Activated CD4-positive, alpha-beta T cell treated with anti-CD3 and anti-CD28 coated beads, Interleukin-2, amount 10 ng/mL, durations not matched to agents 24 days and 14 days (primary cell): ENCODE results near the gene WDR70. TPM values are rescaled to one million over a fixed set of nuclear protein-coding genes. Genes with fewer than 3 reads are reported as not detected.
"Not testable (repeated sequence)": the region's sequence is repeated elsewhere in the genome, so short reads cannot be mapped to it uniquely, and the experiment has no call there.

Experiments used
- DNase-seq: peaks from one replicate; pipeline ENCODE4 v3.0.0; 2022
- H3K27ac Mint-ChIP-seq: one replicate; pipeline ENCODE4 v1.8.0; 2022; ENCODE audit warnings: mild to moderate bottlenecking, mixed read lengths
- H3K27me3 Mint-ChIP-seq: one replicate; pipeline ENCODE4 v1.8.0; 2022; ENCODE audit warnings: mixed read lengths
- H3K36me3 Mint-ChIP-seq: one replicate; pipeline ENCODE4 v1.8.0; 2022; ENCODE audit warnings: low read depth, mild to moderate bottlenecking, mixed read lengths
- H3K4me1 Mint-ChIP-seq: one replicate; pipeline ENCODE4 v1.8.0; 2021; ENCODE audit warnings: mixed read lengths
- H3K4me3 Mint-ChIP-seq: one replicate; pipeline ENCODE4 v1.8.0; 2022; ENCODE audit warnings: mild to moderate bottlenecking, moderate library complexity, mixed read lengths
- H3K9me3 Mint-ChIP-seq: one replicate; pipeline ENCODE4 v1.8.0; 2021; ENCODE audit warnings: mixed read lengths
- intact Hi-C: fragments of 100-400 bp; cut with micrococcal nuclease; formaldehyde crosslinking; loops from one replicate; pipeline ENCODE4 v1.15.1; 2023
- total RNA-seq: library from RNA; stranded (reverse); gene quantifications from 2 replicates; pipeline ENCODE4 v1.2.3, GENCODE V29; 2022

The WDR70 gene
- total RNA-seq, 1 donor from 2014 or later, result 48.9 TPM

DNA sequence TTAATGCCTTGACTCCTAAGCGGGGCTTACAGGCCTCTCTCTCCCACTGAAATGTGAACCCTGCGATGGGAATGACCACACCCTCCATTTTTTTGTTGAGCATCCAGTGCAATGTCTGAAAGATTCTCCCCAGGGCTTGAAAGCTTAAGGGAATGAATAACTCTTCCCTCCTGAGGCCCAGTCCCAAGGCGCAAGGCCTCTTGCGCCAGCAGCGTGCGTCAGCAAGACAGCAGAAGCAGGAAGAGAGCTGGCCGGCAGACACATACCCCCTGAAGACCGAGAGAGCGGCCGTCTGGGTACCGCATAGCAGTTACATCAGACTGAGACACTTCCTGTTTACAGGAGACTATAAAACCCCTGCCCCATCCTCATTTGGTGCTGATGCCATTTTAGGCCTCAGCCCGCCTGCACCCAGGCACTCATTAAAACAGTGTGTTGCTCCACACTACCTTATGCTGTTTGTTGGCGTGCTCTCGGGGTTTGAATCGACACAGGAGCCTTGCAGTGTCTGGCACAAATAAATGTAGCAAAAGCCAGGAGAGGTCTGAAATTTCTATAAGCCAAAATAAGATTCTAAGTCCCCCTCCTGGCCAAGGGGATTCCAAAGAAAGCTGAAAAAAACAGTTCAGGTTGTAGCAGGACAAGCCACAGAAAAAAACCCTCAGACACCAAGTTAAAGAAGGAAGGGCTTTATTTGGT is 398.5 kb downstream of the WDR70 start:
- Mint-ChIP-seq H3K4me3 (no peak overlapping the region), H3K4me1 (no peaks in the 10 kb centered on the region), H3K9me3 (peaks cover 12% of the 10 kb centered on the region), H3K36me3 (no peaks in the 10 kb centered on the region), H3K27ac (no peak overlapping the region), H3K27me3 (peaks cover 2% of the 10 kb centered on the region)
- no peak for DNase-seq
- intact Hi-C loops, result no loop called here

DNA sequence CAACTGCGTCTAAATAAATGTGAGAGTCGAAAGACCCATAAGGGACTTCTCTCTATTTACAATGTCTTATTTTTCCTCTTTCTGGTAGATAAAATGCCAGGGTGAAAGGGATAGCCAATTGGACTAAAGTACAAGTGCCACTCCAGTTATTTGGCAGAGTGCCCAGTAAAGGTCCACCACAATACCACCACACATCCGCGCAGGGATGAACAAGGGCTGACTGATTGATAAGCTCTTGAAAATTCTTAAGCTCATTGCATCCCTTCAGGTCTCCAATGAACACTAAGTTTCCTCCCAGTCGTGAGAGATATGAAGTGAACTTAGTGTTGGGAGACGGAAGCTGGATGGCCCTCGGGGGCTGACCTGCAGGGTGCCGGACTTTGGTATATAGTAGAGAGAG is 402.3 kb downstream of the WDR70 start:
- H3K9me3 Mint-ChIP-seq, DNase-seq, H3K36me3 Mint-ChIP-seq, intact Hi-C loops, H3K27ac Mint-ChIP-seq, H3K27me3 Mint-ChIP-seq, H3K4me1 Mint-ChIP-seq, H3K4me3 Mint-ChIP-seq: not testable (repeated sequence)

DNA sequence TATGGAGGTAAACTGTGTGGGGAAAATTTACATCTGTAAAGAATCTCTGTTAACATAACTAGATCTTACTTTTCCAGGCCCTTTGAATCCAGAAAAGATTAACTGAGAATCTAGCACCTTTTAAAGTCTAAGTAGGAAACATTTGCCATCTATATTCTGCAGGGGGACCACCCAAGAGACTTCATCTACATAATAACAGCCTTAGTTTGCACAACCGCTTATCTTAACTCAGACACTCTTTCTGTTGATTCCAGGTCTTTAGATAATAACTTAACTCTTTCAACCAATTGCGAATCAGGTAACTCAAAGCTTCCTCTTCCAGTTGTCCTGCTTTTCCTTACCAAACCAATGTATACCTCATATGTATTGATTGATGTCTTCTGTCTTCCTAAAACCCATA is 407.3 kb downstream of the WDR70 start:
- Mint-ChIP-seq H3K27me3 (peaks cover 10% of the 10 kb centered on the region), H3K27ac (no peak overlapping the region), H3K4me1 (peaks cover 3% of the 10 kb centered on the region), H3K4me3 (no peak overlapping the region), H3K36me3 (no peaks in the 10 kb centered on the region), H3K9me3 (peaks cover 3% of the 10 kb centered on the region)
- no peak for DNase-seq
- intact Hi-C loops, result no loop called here

DNA sequence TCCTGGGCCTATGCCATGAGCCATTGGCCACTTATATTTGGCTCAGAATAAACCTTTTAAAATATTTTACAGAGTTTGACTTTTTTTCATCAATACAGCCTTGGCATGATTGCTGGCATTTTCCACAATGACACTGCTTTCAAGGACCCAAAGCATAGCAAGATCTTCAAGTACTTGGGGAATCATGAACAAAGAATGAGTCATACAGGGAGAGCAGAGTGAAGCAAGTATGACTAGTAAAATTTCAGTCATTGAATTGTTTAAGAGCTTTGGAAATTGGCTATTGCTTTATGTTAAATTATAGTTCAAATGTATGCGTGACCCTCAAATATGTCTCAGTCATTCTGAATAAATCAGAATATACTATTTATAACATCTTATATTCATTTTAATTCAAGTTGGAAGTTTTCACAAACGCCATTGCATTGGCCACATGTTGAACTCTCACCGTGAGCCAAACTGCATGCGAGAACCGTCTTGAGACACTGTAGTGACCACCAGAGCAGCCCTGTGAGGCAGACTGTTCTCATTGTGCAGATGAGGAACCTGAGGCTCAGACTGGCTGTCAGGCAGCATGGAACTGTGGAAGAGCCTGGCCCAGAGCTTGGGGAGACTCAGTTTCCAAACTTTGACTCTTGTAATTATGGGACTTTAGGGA is 407.9 kb downstream of the WDR70 start:
- H3K27me3 Mint-ChIP-seq, result peaks cover 10% of the 10 kb centered on the region

DNA sequence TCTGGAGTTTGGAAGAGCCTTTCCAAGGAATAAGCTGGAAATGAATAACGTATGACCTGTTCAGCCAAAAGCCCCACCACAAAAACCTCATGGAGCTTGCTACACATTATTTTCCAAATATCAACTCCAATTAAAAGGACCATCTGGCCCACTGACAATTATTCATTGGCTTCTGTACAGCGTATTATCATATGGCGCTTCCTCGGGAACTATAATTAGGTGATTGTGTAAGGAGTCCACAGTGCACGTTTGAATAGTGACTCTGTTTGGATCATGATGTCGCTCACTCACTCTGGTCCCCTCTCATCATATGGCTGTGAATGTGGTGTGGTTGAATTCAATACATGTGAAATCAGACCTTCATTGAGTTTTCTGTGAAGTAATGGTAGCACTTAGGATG is 408.6 kb downstream of the WDR70 start:
- peaks cover 3% of the 10 kb centered on the region for H3K4me1 Mint-ChIP-seq
- H3K9me3 Mint-ChIP-seq, result peaks cover 3% of the 10 kb centered on the region
- intact Hi-C loops, result no loop called here
- no peaks in the 10 kb centered on the region for H3K36me3 Mint-ChIP-seq
- no peak for DNase-seq
- peaks cover 8% of the 10 kb centered on the region for H3K27me3 Mint-ChIP-seq
- H3K4me3 Mint-ChIP-seq, result no peak overlapping the region
- no peak overlapping the region for H3K27ac Mint-ChIP-seq

More for the DNA sequence above, 407.9 kb downstream of the WDR70 start:
- no peak overlapping the region for H3K27ac Mint-ChIP-seq
- H3K9me3 Mint-ChIP-seq, result peaks cover 3% of the 10 kb centered on the region
- intact Hi-C loops, result no loop called here
- H3K36me3 Mint-ChIP-seq, result no peaks in the 10 kb centered on the region
- DNase-seq, result no peak
- H3K4me1 Mint-ChIP-seq, result peaks cover 3% of the 10 kb centered on the region
- no peak overlapping the region for H3K4me3 Mint-ChIP-seq

DNA sequence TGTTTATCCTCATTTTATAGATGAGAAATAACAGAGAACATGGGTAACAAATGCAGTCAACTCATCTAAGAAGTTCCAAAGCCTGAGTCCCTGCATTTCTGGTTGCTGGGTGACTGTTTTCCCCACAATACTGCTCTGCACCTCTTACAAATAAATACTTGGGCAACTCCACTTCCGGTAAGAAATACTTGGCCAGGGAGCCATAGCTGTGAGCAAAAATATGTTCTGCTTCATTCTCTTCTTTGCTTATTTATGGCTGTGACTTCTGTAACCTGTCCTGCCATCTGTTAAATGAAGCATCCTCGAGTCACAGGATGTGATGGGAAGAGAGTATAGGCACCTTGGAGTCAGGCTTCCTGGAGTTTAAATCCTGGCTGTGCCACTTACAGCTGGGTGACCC is 410.9 kb downstream of the WDR70 start:
- Mint-ChIP-seq H3K27ac (no peak overlapping the region), H3K36me3 (no peaks in the 10 kb centered on the region), H3K4me1 (peaks cover 3% of the 10 kb centered on the region), H3K4me3 (no peak overlapping the region), H3K9me3 (peaks cover 19% of the 10 kb centered on the region), H3K27me3 (peaks cover 2% of the 10 kb centered on the region)
- intact Hi-C loops, result no loop called here
- DNase-seq, result no peak

DNA sequence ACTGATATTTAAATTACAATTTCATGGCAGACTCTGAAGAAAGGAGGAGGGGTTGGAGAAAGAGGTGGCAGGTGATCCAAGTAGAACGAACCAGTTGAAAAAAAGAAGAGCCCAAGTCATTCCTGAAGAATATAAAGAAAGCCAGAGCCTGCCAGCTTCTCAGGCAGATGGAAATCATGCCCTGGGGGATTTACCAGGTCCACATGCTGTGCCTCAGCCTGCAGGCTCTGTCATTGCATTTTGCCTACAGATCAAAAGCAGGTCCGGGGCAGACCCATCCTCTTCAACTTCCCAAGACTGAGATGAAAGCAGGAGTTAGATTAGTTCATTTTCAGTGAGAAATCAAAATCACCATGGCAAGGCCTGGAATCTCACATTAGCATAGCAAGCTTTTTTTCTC is 412.2 kb downstream of the WDR70 start:
- Mint-ChIP-seq H3K4me1 (peaks cover 3% of the 10 kb centered on the region), H3K27ac (no peak overlapping the region), H3K27me3 (peaks cover 2% of the 10 kb centered on the region), H3K36me3 (no peaks in the 10 kb centered on the region), H3K4me3 (no peak overlapping the region), H3K9me3 (peaks cover 19% of the 10 kb centered on the region)
- no peak for DNase-seq
- intact Hi-C loops, result no loop called here

DNA sequence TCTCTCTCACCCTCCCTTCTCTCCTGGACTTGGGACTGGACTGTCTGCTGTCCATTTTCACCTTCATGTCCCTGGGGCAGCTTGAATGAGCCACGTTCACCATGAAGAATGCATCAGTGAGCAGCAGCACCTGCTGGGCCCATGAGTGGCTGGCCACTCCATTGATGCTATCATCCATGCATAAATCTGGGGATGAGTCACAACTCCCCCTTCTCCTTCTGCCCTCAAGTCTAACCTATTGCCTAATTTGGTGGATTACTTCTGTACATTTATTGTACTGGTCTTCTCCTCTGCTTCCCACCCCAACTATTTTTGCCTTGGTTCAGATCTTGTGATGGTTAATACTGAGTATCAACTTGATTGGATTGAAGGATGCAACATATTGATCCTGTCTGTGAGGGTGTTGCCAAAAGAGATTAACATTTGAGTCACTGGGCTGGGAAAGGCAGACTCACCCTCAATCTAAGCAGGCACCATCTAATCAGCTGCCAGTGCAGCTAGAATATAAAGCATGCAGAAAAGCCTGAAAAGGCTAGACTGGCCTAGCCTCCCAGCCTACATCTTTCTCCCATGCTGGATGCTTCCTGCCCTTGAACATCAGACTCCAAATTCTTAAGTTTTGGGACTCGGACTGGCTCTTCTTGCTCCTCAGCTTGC is 414.0 kb downstream of the WDR70 start:
- Mint-ChIP-seq H3K4me1 (no peaks in the 10 kb centered on the region), H3K36me3 (no peaks in the 10 kb centered on the region), H3K27me3 (peaks cover 2% of the 10 kb centered on the region), H3K4me3 (no peak overlapping the region), H3K27ac (no peak overlapping the region), H3K9me3 (peaks cover 21% of the 10 kb centered on the region)
- DNase-seq, result no peak
- intact Hi-C loops, result no loop called here

DNA sequence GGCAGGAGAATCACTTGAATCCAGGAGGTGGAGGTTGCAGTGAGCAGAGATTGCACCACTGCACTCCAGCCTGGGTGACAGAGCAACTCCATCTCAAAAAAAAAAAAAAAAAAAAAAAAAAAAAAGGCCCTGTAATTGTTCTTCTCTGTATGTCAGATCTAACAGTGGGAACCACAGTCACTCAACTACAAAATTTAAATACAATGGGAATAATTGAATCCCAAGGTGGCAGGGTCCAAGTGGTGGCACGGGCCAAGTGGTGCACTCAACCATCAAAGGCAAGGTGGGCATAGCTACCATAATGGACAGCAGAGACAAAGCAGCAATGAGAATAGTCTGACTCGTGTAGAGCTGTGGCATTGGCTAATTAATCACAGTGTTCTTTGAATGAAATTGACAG is 416.2 kb downstream of the WDR70 start:
- H3K27me3 Mint-ChIP-seq, H3K36me3 Mint-ChIP-seq, DNase-seq, H3K27ac Mint-ChIP-seq, H3K4me1 Mint-ChIP-seq, intact Hi-C loops, H3K4me3 Mint-ChIP-seq: not testable (repeated sequence)
- peaks cover 21% of the 10 kb centered on the region for H3K9me3 Mint-ChIP-seq

DNA sequence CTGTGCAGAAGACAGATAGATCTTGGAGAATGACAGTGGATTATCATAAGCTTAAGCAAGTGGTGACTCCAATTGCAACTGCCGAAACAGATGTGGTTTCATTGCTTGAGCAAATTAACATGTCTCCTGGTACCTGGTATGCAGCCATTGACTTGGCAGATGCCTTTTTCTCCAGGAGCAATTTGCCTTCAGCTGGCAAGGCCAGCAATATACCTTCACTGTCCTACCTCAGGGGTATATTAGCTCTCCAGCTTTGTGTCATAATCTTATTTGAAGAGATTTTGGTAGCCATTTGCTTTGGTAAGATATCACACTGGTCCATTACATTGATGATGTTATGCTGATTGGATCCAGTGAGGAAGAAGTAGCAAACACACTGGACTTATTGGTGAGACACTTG is 417.3 kb downstream of the WDR70 start:
- H3K4me3 Mint-ChIP-seq, H3K36me3 Mint-ChIP-seq, H3K27ac Mint-ChIP-seq, DNase-seq, H3K27me3 Mint-ChIP-seq, H3K4me1 Mint-ChIP-seq, intact Hi-C loops: not testable (repeated sequence)
- H3K9me3 Mint-ChIP-seq, result peaks cover 21% of the 10 kb centered on the region

DNA sequence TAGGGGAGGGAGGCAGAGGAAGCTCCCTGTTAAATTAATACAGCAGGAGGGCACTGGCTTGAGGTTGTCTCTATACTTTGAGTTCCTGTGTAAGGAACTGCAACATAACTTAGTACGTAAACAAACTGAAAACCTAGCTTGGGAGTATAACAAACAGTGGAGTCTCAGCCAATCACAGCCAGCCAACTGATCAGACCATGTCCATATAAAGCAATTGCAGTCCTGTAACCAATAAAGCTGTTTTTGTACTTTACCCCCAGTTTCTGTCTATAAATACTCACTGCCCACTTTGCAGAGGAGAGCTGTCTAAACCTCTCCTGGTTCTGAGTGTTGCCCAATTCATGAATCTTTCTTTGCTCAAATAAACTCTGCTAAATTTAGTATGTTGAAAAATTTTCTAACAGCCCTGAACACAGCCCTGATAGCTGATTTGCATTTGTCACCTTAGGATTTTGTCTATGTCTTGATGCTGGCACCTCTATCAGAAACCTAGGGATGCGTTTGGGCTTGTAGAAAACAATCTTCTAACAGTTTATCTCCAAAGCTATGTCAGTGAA is 420.8 kb downstream of the WDR70 start:
- no peaks in the 10 kb centered on the region for H3K4me1 Mint-ChIP-seq
- H3K27ac Mint-ChIP-seq, result no peak overlapping the region
- peaks cover 2% of the 10 kb centered on the region for H3K27me3 Mint-ChIP-seq
- intact Hi-C loops, result no loop called here
- H3K9me3 Mint-ChIP-seq, result peaks cover 4% of the 10 kb centered on the region
- no peak overlapping the region for H3K4me3 Mint-ChIP-seq
- DNase-seq, result no peak
- H3K36me3 Mint-ChIP-seq, result no peaks in the 10 kb centered on the region

DNA sequence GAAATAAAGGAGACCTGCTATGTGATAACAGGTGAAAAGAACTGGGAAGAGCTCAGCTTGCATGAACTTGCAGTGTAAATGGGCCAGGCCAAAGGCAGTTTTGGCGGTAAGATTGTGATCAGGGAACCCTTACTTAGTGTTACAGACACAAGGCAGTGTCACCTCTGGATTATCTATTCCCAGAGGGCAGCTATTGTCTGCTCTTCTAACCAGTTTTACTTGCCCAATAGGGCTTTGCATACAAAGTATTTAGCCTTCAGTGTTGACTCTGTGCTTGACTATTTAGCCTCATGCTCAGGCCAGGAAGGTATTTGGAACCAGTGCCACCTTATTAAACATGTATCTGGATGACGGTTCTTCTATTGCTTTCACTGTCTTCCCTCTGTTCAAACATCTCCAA is 422.4 kb downstream of the WDR70 start:
- intact Hi-C loops, result no loop called here
- DNase-seq, result no peak
- Mint-ChIP-seq H3K36me3 (no peaks in the 10 kb centered on the region), H3K27me3 (peaks cover 2% of the 10 kb centered on the region), H3K9me3 (peaks cover 4% of the 10 kb centered on the region), H3K27ac (no peak overlapping the region), H3K4me1 (no peaks in the 10 kb centered on the region), H3K4me3 (no peak overlapping the region)
